ENCODE measurements around the gene GLT8D2.
"Not testable (repeated sequence)": the region's sequence is repeated elsewhere in the genome, so short reads cannot be mapped to it uniquely, and the experiment has no call there.

The GLT8D2 gene

DNA sequence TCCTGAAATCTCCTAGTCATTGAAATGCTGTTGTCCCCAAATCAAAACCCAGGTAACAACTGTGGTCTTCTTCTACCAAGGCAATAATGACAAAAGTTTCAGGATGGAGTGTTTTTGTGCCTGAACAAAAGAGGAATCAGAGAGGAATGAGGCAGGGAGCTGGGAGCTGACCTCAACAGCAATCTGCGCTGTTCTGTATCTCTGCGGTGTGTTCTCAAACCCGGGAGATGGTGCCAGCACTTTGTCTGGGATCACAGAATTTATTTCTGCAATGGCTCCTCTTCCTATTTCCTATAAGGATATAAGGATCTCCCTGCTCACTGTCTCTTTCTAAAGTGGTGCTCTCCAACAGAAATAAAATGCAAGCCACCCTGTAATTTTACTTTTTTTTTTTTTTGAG is 449 bp upstream of the GLT8D2 start:
- TF ChIP-seq, protein P1, sequence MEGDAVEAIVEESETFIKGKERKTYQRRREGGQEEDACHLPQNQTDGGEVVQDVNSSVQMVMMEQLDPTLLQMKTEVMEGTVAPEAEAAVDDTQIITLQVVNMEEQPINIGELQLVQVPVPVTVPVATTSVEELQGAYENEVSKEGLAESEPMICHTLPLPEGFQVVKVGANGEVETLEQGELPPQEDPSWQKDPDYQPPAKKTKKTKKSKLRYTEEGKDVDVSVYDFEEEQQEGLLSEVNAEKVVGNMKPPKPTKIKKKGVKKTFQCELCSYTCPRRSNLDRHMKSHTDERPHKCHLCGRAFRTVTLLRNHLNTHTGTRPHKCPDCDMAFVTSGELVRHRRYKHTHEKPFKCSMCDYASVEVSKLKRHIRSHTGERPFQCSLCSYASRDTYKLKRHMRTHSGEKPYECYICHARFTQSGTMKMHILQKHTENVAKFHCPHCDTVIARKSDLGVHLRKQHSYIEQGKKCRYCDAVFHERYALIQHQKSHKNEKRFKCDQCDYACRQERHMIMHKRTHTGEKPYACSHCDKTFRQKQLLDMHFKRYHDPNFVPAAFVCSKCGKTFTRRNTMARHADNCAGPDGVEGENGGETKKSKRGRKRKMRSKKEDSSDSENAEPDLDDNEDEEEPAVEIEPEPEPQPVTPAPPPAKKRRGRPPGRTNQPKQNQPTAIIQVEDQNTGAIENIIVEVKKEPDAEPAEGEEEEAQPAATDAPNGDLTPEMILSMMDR (conservative IDR thresholded peaks at IDR 0.05), result no peak
- no peak overlapping the region for H3K27ac ChIP-seq

DNA sequence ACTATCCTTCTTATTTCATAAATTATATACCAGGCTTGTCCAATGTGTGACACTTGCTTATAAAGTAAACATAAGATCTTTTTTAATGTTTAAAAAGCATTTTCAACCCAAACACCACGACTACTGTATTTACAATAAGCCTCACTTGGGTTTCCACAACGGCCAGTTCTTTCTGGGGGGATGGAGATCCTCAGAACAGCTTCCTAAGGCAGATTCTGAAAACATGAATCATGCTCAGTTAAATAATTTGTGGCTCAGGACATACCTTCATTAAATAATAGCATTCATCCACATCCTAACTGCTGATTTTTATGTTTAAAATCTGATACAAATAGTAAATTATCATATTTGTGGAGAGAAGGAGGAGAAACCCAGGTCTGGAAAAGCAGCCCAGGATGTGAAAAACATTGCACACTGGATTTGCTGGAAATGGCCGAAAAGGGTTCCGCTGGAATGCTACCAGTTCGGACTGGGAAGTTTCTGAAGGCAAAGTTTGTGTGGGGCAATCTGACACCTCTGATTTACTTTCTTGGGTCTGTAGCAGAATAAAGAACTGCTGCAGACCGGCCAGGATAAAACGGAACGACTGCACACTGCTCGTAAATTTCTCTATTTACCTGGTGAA is 597 bp downstream of the GLT8D2 start:
- H3K27ac ChIP-seq, result peak overlapping the region; percentile 12; the same call in 1 of the 2 replicates

DNA sequence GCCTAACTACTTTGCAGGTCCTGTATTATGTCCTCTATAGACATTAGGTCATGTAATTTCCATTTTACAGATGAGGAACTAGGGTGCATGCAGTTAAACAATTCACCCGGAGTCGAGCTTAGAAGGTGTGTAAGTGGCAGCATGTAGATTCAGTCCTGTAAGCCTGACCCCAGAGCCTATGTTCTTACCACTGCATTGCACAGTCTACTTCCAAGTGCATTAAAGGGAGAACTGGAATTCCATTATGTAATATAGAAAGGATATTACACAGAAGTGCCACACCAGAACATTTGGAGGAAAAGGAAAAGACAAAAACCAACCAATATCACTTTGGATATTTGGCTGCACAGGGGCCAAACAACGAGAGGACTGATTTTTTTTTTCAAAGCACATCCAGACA is 1.2 kb downstream of the GLT8D2 start:
- no peak overlapping the region for H3K27ac ChIP-seq
- TF ChIP-seq, protein P1 (conservative IDR thresholded peaks at IDR 0.05), result no peak

More for the DNA sequence above, 597 bp downstream of the GLT8D2 start:
- TF ChIP-seq, protein P1 (conservative IDR thresholded peaks at IDR 0.05), result no peak

DNA sequence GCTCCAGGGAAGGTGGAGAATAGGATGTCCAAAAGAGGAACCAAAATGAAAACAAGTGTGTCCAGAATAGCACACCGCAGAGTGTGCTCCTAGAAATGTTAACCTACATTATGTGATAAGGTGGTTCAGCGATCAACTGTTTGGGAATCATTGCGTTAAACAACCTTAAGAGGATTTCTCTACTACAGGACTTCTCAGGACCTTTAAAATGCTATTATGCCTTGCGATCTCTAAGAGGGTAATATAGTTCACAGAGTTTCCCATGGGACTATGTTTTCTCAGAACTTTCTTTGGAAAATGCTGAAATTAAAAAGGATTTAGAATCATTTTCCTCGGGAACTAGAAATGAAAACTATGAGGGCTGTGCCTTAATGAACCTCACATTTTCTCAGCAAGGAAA is 1.8 kb downstream of the GLT8D2 start:
- TF ChIP-seq, protein P1 (conservative IDR thresholded peaks at IDR 0.05), result no peak
- no peak overlapping the region for H3K27ac ChIP-seq

DNA sequence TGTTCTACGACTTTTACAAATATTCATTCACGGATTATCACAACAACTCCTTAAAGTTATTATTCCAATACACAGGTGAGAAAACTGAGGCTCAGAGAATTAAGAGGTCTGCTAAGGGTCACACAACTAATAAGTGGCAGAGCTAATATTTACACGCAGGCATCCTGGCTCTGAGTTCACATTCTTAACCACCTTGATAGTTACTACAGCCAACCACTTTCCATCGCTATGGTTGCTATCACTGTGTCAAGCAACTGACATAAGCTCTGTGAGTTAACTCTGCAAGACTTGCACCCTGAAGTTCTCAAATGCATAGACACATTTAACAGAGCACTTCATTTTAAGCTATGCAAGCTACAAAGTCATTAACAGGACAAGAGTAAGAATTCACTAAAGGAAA is 3.7 kb downstream of the GLT8D2 start:
- TF ChIP-seq, protein P1 (conservative IDR thresholded peaks at IDR 0.05), result no peak

DNA sequence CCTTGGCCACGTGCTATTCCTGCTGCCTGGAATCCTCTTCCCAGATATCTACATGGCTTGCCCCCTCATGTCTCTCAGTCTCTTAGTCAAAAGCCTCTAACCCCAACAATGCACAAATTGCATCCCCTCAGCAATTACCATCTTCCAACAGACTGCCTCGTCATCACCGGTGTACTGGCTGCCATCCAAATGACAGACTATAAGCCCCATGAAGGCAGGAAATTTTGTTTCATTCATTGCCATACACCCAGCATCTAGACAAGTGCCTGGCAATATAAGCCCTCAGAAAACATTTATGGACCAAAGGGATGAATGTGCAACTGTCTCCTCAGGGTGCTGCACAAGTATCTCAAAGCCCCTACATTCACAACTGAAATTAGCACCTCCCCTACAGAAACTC is 5.8 kb downstream of the GLT8D2 start:
- H3K27ac ChIP-seq, result no peak overlapping the region
- TF ChIP-seq, protein P1 (conservative IDR thresholded peaks at IDR 0.05), result no peak

More for the DNA sequence above, 3.7 kb downstream of the GLT8D2 start:
- no peak overlapping the region for H3K27ac ChIP-seq

DNA sequence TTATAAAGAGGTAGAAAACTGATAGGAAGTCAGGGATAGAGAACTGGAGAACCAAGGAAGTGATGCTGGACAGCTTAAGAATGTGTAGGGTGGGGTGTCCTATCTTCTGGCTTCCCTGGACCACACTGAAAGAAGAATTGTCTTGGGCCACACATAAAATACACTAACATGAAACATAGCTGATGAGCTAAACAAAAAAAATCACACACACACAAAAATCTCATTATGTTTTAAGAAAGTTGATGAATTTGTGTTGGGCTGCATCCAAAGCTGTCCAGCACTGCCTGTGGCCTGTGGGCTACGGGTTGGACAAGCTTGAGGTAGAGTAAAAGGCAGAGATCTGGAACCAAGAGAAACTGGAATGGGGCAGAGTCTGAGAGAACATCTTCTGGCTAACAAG is 7.4 kb downstream of the GLT8D2 start:
- no peak overlapping the region for H3K27ac ChIP-seq
- TF ChIP-seq, protein P1 (conservative IDR thresholded peaks at IDR 0.05), result no peak

DNA sequence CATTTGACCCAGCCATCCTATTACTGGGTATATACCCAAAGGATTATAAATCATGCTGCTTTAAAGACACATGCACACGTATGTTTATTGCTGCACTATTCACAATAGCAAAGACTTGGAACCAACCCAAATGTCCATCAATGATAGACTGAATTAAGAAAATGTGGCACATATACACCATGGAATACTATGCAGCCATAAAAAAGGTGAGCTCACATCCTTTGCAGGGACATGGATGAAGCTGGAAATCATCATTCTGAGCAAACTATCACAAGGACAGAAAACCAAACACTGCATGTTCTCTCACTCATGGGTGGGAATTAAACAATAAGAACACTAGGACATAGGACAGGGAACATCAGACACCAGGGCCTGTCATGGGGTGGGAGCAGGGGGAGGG is 10.2 kb downstream of the GLT8D2 start:
- H3K27ac ChIP-seq, result not testable (repeated sequence)

DNA sequence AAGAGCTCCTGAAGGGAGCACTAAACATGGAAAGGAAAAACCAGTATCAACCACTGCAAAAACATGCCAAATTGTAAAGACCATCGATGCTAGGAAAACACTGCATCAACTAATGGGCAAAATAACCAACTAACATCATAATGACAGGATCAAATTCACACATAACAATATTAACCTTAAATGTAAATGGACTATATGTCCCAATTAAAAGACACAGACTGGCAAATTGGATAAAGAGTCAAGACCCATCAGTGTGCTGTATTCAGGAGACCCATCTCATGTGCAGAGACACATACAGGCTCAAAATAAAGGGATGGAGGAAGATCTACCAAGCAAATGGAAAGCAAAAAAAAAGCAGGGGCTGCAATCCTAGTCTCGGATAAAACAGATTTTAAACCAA is 13.8 kb downstream of the GLT8D2 start:
- not testable (repeated sequence) for H3K27ac ChIP-seq

DNA sequence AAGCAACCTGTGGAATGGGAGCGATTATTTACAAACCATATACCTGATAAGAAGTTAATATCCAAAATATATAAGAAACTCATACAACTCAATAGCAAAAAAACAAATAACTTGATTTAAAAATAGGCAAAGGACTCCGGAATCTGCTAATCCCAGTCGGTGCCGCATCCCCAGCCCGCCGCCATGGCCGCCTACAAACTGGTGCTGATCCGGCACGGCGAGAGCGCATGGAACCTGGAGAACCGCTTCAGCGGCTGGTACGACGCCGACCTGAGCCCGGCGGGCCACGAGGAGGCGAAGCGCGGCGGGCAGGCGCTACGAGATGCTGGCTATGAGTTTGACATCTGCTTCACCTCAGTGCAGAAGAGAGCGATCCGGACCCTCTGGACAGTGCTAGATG is 19.4 kb downstream of the GLT8D2 start:
- H3K27ac ChIP-seq, result not testable (repeated sequence)

All from VCaP (cell line).